Stimulated activated CD8-positive, alpha-beta memory T cell treated with anti-CD3 and anti-CD28 coated beads, Interleukin-2, amount 100 ng/mL, for 1 hour (primary cell): Measurements from ENCODE around the gene TNFRSF12A.

Experiments
- DNase-seq, 2 donors: peaks; one replicate each; pipeline ENCODE4 v3.0.0-alpha.2; 2020; ENCODE audit warnings: low read depth in 2 of 2

The TNFRSF12A gene

DNA sequence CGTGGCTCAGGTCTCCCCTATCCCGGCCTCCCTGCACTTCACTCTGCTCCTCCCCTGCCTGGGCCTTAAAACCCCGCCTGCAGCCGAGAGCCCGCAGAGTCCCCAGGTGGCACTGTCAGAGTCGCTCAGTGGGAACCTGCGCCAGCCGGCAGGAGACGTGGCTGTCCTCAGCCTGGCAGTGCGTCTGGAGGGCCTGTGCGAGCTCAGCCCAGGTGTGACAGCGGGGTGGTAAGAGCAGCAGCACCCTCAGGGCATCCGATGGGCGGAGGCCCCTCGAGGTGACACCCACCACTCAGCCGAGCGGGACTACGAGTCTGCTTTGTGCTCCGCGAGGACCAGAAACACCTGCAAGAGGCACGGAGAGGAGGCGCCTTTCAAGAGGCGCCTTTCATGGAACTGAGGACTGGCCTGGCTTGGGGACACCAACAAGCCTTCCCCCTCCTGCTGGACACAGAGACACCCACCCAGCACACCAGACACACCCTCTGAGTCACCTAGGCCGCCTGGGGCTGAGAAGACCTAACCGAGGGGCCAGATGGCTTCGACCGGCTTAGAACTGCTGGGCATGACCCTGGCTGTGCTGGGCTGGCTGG lies 7.2 kb upstream of the TNFRSF12A start, which contains the start of gene CLDN9:
TSS of gene CLDN9 (plus strand) at position 96 of the 593 bp plus-strand sequence. CDS start at position 536, 440 bp downstream.
- no peak for DNase-seq

DNA sequence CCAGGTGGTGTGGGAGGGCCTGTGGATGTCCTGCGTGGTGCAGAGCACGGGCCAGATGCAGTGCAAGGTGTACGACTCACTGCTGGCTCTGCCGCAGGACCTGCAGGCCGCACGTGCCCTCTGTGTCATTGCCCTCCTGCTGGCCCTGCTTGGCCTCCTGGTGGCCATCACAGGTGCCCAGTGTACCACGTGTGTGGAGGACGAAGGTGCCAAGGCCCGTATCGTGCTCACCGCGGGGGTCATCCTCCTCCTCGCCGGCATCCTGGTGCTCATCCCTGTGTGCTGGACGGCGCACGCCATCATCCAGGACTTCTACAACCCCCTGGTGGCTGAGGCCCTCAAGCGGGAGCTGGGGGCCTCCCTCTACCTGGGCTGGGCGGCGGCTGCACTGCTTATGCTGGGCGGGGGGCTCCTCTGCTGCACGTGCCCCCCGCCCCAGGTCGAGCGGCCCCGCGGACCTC lies 6.6 kb upstream of the TNFRSF12A start:
- no peak for DNase-seq

DNA sequence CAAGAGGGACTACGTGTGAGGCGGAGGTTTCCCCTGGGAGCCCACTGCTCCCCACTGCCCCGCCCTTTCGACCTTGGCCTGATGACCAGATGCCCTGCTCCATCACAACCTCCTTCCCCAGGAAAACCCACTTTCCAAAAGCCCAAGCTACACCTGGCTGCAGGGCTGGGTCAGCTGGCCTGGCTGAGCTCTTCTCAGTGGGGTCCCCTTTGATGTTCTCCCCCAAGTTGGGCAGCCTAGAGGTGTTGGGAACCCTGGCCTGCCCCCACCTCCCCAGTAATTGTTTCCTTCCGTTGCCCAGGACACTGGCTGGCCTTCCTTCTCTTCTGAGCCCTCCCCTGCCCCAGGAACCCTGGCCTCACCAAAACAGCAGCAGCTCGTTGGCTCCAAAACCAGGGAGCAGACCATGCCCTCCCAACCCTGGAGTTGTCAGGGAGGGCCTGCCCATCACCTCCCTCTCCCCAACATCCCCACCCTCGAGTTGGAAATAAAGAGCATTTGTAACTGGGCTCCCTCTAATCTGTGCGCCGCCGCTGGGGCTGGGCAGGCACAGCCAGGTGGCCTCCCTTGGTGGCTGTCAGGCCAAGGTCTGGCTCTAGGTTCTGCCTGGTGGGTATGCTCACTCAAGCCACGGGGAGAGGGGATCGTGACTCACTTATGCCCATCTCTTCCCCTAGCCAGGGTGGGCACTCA lies 6.0 kb upstream of the TNFRSF12A start:
- no peak for DNase-seq

DNA sequence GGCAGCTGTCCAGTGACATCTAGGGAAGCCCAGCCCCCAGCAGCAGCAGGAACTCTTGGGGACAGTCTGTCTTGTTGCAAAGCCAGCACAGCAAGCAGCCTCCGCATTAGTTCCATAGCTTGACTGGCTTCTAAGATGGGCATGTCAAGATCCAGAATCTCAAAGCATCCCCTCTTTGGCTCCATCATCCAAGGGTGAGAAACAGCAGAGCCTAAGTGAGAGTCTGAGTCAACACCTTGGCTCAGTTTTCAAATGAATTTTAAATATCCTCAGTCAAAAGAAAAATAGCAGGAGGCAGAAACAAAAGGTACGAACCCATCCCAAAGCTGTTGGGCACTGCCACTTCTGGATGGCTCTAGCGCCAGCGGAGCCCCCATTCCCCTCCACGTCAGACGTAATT lies 5.2 kb upstream of the TNFRSF12A start:
- DNase-seq: no peak

DNA sequence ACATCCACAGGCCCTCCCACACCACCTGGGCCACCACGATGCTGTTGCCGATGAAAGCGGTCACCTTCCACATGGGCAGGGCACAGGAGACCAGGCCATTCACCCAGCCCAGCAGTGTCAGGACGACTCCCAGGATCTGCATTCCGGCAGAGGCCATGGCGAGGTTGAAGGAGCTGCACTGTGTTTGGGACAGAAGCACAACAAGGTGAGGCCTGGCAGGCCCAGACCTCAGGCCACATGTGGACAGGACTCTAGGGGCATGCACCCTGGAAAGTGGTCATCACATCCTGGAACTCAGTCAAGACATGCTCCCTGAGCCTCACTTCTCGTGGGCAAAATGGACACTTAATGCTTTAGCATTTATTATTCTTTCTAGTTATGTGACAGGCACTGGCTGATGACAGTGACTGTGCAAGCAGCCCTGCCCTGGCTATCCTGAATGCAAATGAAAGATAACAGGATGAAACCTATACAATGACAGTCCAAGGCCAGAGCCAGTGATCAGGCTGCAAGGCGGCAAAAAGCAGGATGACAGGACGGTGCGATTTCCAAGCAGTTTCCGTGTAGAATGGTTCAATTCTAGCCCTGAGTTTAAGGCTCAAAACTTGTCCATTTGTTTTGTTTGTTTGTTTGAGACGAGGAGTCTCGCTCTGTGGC lies 4.2 kb upstream of the TNFRSF12A start:
- DNase-seq: no peak

DNA sequence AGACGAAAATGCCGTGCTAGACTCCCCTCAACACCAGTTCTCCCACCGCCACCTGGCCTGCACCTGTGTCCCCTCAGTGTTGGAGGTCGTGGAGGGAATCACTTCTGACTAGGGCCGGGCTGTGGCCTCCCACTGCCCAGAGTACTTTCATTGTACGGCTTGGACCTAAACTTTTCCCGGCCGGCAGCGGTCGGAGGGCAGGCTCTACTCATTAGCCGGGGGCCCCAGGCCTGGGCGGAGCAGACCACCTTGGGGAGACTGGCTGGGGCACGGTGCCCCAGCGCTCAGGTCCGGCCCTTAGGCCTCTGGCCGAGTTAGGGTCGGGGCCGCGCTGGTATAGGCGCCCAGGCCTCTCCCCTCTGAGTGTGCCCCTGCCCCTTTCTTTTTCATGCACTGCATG lies 2.8 kb upstream of the TNFRSF12A start:
- no peak for DNase-seq

DNA sequence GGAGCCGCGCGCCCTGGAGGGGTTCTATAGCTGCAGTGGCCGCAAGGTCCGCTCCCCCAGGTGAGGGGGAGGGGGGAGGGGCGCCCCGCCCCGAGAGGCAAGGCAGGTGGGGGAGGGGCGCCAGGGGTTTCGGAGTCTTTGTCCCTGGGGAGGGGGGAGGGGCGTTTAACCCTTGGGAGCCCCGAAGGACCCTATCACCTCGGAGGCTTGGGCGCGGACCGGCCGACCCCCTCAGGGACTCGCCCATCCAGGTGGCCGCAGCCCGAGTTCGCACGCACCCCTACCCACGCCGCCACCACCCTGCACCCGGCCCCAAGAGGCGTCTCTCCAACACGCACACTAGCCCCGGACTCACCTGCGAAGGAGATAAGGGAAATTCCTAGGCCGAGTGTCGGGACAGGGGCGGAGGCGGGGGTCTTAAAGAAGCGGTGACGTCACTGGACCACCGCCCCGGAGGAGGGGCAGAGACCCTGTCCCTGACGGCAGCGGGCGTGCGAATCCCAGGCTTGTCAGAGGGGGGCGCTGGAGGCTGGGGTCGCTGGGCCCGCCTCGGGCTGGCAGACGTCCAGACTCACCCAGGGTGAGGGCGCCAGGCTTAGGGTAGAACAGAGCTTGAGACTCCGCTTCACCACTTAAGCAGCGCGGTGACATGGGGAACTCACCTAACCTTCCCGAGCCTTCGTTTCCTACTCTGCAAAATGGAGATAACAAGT lies 2.2 kb upstream of the TNFRSF12A start, which contains the start of gene CLDN6:
TSS of gene CLDN6 (minus strand) at position 390 of the 713 bp plus-strand sequence. CDS start 2,162 bp downstream, outside the sequence.
- no peak for DNase-seq

DNA sequence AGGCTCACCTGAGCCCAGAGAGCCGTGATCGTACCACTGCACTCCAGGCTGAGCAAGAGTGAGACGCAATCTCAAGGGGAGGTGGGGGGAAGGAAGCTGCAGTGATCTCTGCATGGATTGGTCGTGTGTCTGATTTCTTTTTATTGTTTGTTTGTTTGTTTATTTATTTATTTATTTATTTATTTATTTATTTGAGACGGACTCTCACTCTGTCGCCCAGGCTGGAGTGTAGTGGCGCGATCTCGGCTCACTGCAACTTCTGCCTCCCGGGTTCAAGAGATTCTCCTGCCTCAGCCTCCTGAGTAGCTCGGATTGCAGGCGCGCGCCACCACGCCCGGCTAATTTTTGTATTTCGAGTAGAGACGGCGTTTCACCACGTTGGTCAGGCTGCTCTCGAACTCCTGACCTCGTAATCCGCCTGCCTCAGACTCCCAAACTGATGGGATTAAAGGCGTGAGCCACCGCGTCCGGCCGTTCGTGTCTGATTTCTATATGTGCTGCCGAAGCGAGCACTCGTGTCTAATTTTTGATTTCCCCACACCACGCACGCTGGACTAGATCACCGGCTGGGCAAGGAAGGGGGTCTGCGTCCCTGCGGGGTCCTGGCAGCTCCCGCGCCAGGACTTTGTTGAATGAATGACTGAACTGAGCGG lies 448 bp upstream of the TNFRSF12A start:
- DNase-seq: no peak

DNA sequence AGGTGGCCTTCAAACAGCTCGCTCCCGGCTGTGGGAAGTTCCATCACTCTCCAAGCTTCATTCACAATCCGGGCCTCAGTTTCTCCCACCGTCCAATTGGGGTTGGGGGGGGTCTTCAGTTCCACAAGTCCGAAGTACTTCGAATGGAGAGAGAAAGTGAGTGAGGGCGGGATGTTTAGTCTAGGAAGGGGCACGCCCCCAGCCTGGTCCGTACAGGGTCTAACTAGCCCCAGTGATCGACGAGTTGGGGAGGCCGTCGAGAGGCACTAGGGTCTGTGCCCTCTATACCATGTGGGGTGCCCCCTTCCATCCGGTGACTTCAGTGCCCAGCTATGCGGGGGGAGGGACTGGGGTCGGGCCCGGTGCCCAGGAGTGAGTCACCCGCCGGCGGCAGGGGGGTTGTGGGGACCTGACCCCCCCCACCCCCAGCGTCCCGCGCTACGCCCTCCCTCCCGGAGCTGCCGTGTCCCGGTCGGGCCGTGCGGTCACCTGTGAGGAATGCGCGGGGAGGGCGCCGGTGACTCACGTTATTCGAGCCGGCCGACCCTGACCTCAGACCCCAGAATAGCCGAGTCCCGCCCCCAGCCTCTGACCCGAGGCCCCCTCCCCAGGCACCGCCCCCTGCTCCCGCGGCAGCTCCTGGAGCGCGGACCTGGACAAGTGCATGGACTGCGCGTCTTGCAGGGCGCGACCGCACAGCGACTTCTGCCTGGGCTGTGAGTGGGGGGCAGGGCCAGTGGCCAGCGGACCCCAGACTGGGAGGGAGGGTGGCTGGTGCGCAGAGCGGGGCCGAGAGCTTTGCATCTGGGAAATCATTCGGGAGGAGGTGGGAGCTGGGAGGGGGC lies 658 bp downstream of the TNFRSF12A start:
- DNase-seq: peak; percentile 50

DNA sequence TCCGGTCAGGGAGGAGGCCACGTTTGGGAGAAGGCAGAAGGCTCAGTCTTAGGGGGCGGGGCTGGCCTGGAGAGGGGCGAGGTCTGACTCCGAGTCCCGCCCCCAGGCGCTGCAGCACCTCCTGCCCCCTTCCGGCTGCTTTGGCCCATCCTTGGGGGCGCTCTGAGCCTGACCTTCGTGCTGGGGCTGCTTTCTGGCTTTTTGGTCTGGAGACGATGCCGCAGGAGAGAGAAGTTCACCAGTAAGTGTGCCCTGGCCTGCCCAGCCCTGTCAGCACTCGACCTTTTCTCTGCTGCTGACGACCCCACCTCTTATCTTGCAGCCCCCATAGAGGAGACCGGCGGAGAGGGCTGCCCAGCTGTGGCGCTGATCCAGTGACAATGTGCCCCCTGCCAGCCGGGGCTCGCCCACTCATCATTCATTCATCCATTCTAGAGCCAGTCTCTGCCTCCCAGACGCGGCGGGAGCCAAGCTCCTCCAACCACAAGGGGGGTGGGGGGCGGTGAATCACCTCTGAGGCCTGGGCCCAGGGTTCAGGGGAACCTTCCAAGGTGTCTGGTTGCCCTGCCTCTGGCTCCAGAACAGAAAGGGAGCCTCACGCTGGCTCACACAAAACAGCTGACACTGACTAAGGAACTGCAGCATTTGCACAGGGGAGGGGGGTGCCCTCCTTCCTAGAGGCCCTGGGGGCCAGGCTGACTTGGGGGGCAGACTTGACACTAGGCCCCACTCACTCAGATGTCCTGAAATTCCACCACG lies 1.5 kb downstream of the TNFRSF12A start:
- DNase-seq: peak; percentile 62 to 63

DNA sequence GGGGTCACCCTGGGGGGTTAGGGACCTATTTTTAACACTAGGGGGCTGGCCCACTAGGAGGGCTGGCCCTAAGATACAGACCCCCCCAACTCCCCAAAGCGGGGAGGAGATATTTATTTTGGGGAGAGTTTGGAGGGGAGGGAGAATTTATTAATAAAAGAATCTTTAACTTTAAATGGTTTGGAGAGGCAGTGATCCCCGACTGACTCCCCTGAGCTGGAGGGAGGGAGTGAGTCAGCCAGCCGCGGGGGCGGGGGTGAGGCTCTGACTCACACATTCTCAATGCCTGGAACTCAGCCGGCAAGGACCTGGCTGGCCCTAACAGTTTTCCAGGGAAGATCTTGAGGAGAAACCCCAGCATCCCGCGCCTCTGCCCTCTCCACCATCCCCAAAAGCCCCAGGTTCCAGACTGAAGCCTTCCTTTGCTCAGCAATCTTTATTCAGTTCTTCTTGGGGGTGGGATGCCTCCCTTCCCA lies 2.1 kb downstream of the TNFRSF12A start:
- peak; percentile 69 to 76 for DNase-seq

DNA sequence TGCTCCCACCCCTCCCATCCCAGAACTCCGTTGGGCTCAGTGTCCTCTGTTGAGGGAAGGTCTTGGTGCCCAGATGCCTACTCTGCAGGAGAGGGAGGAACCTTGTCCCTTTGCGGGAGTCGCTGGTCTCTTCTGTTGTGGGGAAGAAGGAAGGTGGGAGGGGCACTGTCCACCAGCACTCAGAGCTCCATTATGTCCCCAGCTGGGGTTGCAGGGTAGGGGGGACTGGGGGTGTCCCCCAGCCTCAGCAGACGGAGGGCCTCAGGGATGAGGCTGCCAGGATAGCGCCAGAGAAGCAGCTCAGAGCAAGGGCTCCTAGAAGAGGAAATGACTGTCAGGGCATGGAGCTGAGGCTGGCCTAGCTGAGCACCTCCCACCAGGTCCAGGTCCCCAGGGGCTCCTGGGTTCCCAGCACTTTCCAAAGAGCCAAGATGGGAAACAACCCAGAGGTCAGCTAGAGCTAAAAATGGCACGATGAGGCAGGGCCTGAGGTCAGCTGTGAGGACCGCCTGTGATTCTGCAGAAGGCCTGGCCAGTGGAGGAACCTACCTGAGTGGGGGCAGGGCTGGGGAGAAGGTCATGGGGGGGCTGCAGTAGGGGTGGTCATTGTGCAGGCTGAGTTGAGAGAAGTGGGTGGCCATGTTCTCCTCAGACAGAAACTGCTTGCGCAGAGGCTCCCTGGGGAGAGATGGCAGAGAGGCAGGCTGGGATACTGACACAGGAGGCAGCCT lies 2.7 kb downstream of the TNFRSF12A start:
- DNase-seq: no peak

DNA sequence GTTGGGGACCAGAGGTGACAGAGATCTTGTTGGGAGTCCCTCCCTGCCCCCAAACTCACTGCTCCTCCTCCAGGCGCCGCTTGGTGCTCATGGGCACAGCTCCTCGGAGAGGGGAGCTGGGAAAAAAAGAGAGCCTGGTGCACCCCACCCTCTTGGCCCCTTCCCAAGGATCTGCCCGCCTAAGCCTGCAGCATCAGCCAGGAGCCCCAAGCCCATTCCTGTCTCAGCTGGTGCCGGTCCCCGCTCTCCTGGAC lies 3.2 kb downstream of the TNFRSF12A start:
- no peak for DNase-seq

DNA sequence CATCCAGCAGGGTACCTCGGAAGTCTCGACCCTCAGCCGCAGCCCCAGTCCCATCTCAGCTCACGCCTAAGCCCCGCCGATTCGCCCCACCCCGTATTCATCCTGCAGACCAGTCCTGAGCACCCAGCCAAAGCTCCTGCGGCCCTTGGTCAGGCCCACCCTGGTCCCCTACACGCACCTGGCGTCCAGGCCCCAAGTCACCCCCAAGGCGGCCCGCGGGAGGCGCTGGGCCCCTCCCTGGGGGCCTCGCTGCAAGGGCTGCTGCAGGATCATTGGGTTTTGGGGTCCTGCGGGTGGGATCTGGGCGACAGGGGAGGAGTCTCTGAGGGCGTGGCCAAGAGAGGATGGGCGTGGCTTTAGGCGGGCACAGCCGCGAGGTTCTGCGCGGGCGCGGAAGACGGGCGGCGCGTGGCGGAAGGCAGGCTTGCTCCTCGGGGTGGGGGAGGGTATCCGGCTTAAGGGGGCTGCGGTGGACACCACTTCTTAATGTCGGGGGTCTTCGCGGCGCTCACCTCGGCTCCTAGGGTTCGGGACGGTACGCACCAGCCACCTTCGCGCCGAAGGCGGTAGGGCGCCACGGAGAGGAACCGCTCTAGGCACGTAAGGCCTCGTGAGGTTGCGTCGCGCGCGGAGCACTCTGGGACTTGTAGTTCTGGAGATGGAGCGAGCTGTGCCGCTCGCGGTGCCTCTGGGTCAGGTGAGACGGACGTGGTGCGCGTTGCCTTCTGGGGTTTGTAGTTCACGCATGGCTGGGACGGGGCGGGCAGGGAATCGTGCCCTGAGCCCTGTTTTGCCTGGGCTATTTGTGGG lies 3.7 kb downstream of the TNFRSF12A start, which contains the start of the genes HCFC1R1 and THOC6:
TSS of gene HCFC1R1 (minus strand) at position 274 of the 810 bp plus-strand sequence. CDS start at position 273, 1 bp downstream.
TSS of gene THOC6 (plus strand) at position 367 of the 810 bp plus-strand sequence. CDS start at position 659, 292 bp downstream.
- peak; percentile 89 to 90 for DNase-seq

DNA sequence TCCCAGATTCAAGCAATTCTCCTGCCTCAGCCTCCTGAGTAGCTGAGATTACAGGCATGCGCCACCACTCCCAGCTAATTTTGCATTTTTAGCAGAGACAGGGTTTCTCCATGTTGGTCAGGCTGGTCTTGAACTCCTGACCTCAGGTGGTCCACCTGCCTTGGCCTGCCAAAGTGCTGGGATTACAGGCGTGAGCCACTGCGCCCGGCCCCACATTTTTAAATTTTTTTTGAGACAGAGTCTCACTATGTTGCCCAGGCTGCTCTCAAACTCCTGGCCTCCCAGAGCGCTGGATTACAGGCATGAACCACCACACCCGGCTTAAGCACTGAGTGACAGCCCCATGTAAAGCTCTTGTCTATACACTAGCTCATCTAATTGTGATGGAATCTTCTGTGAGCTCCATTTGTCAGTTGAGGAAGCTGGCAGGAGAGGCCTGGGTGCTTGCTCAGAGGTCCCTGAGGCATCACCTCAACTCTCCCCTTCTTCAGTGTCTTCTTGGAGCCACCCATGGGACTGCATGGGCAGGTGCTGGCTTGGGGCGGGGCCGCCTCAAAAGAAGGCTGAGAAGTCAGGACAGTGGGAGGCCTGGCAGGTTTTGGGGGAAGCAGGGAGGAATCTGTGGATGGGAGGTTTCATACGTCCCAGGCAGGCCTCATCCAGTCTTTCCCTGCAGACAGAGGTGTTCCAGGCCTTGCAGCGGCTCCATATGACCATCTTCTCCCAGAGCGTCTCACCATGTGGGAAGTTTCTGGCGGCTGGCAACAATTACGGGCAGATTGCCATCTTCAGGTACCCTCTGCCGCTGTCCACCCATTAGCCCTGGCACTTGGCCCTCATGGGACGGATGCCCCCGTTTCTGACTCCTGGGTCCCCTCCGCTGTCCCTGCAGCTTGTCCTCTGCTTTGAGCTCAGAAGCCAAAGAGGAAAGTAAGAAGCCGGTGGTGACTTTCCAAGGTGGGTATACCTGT lies 5.1 kb downstream of the TNFRSF12A start:
- no peak for DNase-seq

DNA sequence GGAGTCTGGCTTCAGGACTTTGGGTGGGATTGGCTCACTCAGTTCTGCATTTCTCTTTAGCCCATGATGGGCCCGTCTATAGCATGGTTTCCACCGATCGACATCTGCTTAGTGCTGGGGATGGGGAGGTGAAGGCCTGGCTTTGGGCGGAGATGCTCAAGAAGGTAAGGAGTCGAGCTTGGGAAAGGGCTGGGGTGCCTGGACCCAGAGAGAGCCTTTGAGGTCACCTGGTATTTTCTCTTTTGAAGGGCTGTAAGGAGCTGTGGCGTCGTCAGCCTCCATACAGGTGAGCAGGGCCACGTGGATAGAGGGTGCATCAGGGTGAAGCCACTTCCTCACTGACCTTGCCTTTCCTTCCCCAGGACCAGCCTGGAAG lies 5.8 kb downstream of the TNFRSF12A start:
- no peak for DNase-seq
